ENCODE results near the gene CFL1.
A peak's percentile ranks its signal among the peaks of the same experiment; 100 is the strongest.

The CFL1 gene

GRCh38 chr11:65843811-65844210, 14.2 kb downstream of the CFL1 start:
- no peaks in the 10 kb centered on the region for H3K36me3 ChIP-seq (ENCODE audit: control insufficient read depth, low read length)
- no peaks in the 10 kb centered on the region for H3K27me3 ChIP-seq (ENCODE audit: control insufficient read depth, low read length)
- no peaks in the 10 kb centered on the region for H3K4me1 ChIP-seq (ENCODE audit: control insufficient read depth, low read length)
- H3K9me3 ChIP-seq (ENCODE audit: control insufficient read depth, insufficient read depth, low read length): no peaks in the 10 kb centered on the region
- H3K4me3 ChIP-seq (ENCODE audit: low read length): no peak overlapping the region
- H3F3A ChIP-seq (ENCODE audit: control insufficient read depth, insufficient read depth): no peaks in the 10 kb centered on the region
- H3K9me2 ChIP-seq (replicated peaks; ENCODE audit: control insufficient read depth, low read length): no peaks in the 10 kb centered on the region
- H4K20me1 ChIP-seq (ENCODE audit: control insufficient read depth, insufficient read depth, low read depth, low read length): no peaks in the 10 kb centered on the region
- TF ChIP-seq, protein P1, sequence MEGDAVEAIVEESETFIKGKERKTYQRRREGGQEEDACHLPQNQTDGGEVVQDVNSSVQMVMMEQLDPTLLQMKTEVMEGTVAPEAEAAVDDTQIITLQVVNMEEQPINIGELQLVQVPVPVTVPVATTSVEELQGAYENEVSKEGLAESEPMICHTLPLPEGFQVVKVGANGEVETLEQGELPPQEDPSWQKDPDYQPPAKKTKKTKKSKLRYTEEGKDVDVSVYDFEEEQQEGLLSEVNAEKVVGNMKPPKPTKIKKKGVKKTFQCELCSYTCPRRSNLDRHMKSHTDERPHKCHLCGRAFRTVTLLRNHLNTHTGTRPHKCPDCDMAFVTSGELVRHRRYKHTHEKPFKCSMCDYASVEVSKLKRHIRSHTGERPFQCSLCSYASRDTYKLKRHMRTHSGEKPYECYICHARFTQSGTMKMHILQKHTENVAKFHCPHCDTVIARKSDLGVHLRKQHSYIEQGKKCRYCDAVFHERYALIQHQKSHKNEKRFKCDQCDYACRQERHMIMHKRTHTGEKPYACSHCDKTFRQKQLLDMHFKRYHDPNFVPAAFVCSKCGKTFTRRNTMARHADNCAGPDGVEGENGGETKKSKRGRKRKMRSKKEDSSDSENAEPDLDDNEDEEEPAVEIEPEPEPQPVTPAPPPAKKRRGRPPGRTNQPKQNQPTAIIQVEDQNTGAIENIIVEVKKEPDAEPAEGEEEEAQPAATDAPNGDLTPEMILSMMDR (IDR thresholded peaks at IDR 0.05; ENCODE audit: low read depth, low read length, poor library complexity, severe bottlenecking): no peak
- TF ChIP-seq EZH2phosphoT487 (IDR thresholded peaks at IDR 0.05; ENCODE audit: borderline replicate concordance, low read length): no peak
- no peak overlapping the region for H3K27ac ChIP-seq (ENCODE audit: low read depth, low read length)
- H3K79me2 ChIP-seq (ENCODE audit: control insufficient read depth, low read length): no peaks in the 10 kb centered on the region
- H3K4me2 ChIP-seq (ENCODE audit: low read length): no peak overlapping the region

DNA sequence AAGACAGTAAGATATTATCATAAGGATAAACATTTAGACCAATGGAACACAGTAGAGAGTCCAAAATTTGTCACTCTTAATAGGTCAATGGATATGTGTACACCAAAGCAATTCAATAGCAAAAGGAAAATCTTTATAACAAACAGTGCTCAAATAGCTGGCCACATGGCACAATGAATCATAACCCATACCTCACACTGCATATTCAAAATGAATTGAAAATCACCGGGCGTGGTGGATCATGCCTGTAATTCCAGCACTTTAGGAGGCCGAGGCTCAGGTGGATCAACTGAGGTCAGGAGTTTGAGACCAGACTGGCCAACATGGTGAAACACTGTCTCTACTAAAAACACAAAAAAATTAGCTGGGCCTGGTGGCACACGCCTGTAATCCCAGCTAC, 15.8 kb downstream of the CFL1 start:
- H3K9me3 ChIP-seq (ENCODE audit: control insufficient read depth, insufficient read depth, low read length): no peaks in the 10 kb centered on the region
- TF ChIP-seq, protein P1 (IDR thresholded peaks at IDR 0.05; ENCODE audit: low read depth, low read length, poor library complexity, severe bottlenecking): no peak
- no peak for TF ChIP-seq EZH2phosphoT487 (IDR thresholded peaks at IDR 0.05; ENCODE audit: borderline replicate concordance, low read length)
- no peaks in the 10 kb centered on the region for H3K9me2 ChIP-seq (replicated peaks; ENCODE audit: control insufficient read depth, low read length)
- H3K27me3 ChIP-seq (ENCODE audit: control insufficient read depth, low read length): no peaks in the 10 kb centered on the region
- no peak overlapping the region for H3K4me2 ChIP-seq (ENCODE audit: low read length)
- H3K27ac ChIP-seq (ENCODE audit: low read depth, low read length): no peak overlapping the region
- H3F3A ChIP-seq (ENCODE audit: control insufficient read depth, insufficient read depth): no peaks in the 10 kb centered on the region
- H3K4me3 ChIP-seq (ENCODE audit: low read length): no peak overlapping the region
- H4K20me1 ChIP-seq (ENCODE audit: control insufficient read depth, insufficient read depth, low read depth, low read length): no peaks in the 10 kb centered on the region
- H3K79me2 ChIP-seq (ENCODE audit: control insufficient read depth, low read length): no peaks in the 10 kb centered on the region
- no peaks in the 10 kb centered on the region for H3K36me3 ChIP-seq (ENCODE audit: control insufficient read depth, low read length)
- no peaks in the 10 kb centered on the region for H3K4me1 ChIP-seq (ENCODE audit: control insufficient read depth, low read length)

DNA sequence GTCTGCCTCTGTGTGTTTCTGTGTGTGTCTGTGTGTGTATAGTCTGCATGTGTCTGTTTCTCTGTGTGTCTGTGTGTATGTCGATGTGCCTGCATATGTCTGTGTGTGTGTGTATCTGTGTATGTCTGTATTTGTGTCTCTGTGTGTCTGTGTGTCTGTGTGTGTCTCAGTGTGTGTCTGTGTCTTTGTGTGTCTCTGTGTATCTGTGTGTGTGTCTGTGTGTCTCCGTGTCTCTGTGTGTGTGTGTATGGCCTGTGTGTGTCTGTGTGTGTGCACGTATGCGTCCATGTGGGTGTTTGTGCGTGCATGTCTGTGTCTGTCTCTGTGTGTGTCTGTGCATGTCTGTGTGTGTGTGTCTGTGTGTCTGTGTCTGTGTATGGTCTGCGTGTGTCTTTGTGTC, 23.8 kb downstream of the CFL1 start:
- Histone ChIP-seq H3K27ac (ENCODE audit: low read depth, low read length) (no peak overlapping the region), H3K9me3 (ENCODE audit: control insufficient read depth, insufficient read depth, low read length) (no peaks in the 10 kb centered on the region), H3K9me2 (replicated peaks; ENCODE audit: control insufficient read depth, low read length) (no peaks in the 10 kb centered on the region), H3K4me3 (ENCODE audit: low read length) (peak overlapping the region; percentile 63), H3F3A (ENCODE audit: control insufficient read depth, insufficient read depth) (peaks cover 9% of the 10 kb centered on the region), H3K27me3 (ENCODE audit: control insufficient read depth, low read length) (peaks cover 15% of the 10 kb centered on the region; the same call in 1 of the 2 replicates), H3K36me3 (ENCODE audit: control insufficient read depth, low read length) (no peaks in the 10 kb centered on the region), H3K79me2 (ENCODE audit: control insufficient read depth, low read length) (no peaks in the 10 kb centered on the region), H3K4me2 (ENCODE audit: low read length) (peak overlapping the region; percentile 73), H4K20me1 (ENCODE audit: control insufficient read depth, insufficient read depth, low read depth, low read length) (no peaks in the 10 kb centered on the region), H3K4me1 (ENCODE audit: control insufficient read depth, low read length) (peaks cover 16% of the 10 kb centered on the region)
- TF ChIP-seq EZH2phosphoT487 (IDR thresholded peaks at IDR 0.05; ENCODE audit: borderline replicate concordance, low read length): no peak
- TF ChIP-seq, protein P1 (IDR thresholded peaks at IDR 0.05; ENCODE audit: low read depth, low read length, poor library complexity, severe bottlenecking): no peak
